ENCODE data around the gene PAEP. TPM values are rescaled to one million over a fixed set of nuclear protein-coding genes. Genes with fewer than 3 reads are reported as not detected.

Gene PAEP
- total RNA-seq, 2 donors from 2014 or later, result not detected

DNA sequence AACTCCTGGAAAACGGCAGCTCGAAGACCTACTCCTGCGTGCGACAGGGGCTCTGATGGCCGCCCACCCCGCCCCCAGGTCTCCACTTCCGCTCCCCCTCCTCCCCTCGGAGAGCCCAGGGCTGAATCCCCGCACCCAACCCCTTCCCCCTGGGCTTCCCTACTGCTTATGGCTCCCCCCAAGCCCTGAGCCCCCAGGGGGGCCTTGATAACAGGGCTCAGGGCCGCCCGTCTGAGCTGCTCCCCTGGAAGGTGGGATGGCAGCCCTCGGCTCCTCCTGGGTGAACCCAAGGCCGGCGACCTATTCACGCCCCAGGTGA lies 47.4 kb downstream of the PAEP start:
- H3K36me3 ChIP-seq, result no peaks in the 10 kb centered on the region
- DNase-seq (ENCODE audit: low spot score), result peak; percentile 2
- TF ChIP-seq, protein P1, sequence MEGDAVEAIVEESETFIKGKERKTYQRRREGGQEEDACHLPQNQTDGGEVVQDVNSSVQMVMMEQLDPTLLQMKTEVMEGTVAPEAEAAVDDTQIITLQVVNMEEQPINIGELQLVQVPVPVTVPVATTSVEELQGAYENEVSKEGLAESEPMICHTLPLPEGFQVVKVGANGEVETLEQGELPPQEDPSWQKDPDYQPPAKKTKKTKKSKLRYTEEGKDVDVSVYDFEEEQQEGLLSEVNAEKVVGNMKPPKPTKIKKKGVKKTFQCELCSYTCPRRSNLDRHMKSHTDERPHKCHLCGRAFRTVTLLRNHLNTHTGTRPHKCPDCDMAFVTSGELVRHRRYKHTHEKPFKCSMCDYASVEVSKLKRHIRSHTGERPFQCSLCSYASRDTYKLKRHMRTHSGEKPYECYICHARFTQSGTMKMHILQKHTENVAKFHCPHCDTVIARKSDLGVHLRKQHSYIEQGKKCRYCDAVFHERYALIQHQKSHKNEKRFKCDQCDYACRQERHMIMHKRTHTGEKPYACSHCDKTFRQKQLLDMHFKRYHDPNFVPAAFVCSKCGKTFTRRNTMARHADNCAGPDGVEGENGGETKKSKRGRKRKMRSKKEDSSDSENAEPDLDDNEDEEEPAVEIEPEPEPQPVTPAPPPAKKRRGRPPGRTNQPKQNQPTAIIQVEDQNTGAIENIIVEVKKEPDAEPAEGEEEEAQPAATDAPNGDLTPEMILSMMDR (IDR thresholded peaks at IDR 0.05), result no peak
- H3K4me1 ChIP-seq, result no peaks in the 10 kb centered on the region
- no peak overlapping the region for H3K27ac ChIP-seq
- H3K9me3 ChIP-seq, result no peaks in the 10 kb centered on the region
- no peaks in the 10 kb centered on the region for H3K27me3 ChIP-seq
- H3K4me3 ChIP-seq, result no peak overlapping the region

DNA sequence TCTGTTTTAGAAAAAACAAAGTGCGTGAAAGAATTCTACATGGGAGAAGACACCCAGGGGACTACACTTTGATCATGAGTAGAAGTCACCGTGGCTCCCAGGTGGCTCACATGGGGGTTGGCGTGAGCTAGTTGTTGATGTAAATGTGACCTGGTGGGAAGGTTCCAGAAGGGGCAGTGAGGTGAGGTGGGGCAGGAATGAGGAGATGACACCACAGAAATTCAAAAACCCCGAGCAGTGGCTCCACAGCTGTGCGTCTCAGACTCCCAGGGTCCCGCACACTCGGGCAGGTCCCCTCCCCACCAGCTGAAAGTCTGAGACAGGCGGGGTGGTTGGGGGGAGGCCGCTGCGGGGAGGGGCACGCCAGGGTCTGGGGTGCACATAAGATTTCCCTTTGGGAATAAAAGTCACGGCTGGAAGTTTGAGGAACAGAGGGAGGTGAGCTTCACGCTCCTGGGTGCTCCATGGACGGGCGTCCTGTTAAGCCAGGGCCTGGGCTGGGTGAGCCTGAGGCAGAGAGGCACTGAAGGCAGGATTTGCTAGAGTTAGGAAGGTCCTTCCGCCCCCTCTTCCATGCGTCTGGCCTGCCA lies 47.9 kb downstream of the PAEP start:
- Histone ChIP-seq H3K9me3 (no peaks in the 10 kb centered on the region), H3K4me3 (no peak overlapping the region), H3K27me3 (no peaks in the 10 kb centered on the region), H3K27ac (no peak overlapping the region), H3K4me1 (no peaks in the 10 kb centered on the region), H3K36me3 (no peaks in the 10 kb centered on the region)
- peak; percentile 1 for DNase-seq (ENCODE audit: low spot score)
- TF ChIP-seq, protein P1 (IDR thresholded peaks at IDR 0.05), result no peak

DNA sequence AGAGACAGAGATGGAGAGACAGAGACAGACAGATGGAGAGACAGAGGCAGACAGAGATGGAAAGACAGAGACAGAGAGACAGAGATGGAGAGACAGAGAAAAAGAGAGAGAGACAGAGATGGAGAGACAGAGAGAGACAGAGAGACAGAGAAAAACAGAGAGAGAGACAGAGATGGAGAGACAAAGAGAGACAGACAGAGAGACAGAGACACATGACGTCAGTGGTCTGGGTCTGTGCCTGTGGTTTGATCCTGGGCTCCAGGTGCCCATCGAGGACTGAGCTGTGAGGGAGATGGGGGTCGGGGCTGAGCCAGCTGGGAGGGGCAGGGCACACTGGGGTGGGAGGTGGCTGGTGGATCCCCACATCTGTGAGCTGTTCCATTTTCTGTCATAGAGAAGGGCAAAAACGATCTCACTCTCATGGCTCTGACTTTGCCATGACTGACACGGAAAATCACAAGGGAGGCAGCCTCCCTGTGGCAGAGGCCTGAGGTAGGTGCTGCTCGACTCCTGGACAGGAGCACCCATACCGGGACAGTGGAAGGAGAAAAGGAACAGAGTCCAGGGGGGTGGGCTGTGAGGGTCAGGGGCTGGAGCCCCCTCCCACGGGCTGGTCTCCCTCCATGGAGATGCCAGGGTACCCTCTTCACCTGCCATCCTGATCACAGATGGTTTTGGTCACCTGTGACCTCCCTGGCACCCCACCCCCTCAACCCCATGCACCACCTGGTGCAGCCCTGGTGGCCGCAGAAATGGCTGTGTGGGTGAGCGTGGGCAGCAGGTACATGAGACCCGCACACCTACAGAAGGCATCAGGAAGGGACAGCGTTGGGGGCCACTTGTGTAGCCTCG lies 49.0 kb downstream of the PAEP start:
- H3K4me1 ChIP-seq, result no peaks in the 10 kb centered on the region
- DNase-seq (ENCODE audit: low spot score), result peak; percentile 21
- H3K27me3 ChIP-seq, result no peaks in the 10 kb centered on the region
- TF ChIP-seq, protein P1 (IDR thresholded peaks at IDR 0.05), result no peak
- H3K9me3 ChIP-seq, result no peaks in the 10 kb centered on the region
- no peak overlapping the region for H3K4me3 ChIP-seq
- H3K36me3 ChIP-seq, result no peaks in the 10 kb centered on the region
- H3K27ac ChIP-seq, result no peak overlapping the region

DNA sequence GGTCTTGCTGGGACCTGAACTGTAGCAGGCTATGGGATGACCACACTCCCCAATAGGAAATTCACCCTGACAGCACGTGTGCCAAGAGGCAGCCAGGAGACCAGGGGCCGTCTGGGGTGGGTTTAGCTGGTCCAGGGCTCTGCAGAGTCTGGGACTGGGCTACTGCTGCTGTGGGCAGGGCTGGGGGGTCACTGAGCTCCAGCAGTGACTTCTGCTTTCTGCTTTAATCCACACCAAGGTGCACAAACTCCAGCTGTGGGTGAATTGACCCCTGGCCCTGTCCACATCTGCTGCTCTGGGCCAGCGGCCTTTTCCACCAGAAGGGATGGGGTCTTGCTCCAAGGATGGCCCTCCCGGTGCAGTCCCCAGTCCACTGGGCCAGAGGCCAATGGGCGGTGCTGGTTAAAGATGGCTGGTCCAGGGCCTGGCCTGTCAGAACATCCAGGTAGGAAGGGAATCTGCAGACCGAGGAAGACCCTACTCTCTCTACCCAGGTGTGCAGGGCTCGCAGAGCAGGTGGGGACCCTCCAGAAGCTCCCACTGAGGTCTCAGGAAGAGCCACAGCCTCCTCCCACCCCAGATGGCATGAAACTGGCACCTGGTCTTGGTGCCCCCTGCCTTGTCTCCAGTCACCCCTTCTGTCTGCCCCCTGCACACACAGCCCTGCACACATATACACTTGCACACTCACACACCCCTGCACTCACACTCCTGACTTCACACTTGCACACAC lies 49.8 kb downstream of the PAEP start:
- peak; percentile 28 for DNase-seq (ENCODE audit: low spot score)
- H3K4me3 ChIP-seq, result no peak overlapping the region
- no peaks in the 10 kb centered on the region for H3K36me3 ChIP-seq
- no peaks in the 10 kb centered on the region for H3K4me1 ChIP-seq
- TF ChIP-seq, protein P1 (IDR thresholded peaks at IDR 0.05), result no peak
- H3K27me3 ChIP-seq, result no peaks in the 10 kb centered on the region
- H3K27ac ChIP-seq, result no peak overlapping the region
- no peaks in the 10 kb centered on the region for H3K9me3 ChIP-seq

DNA sequence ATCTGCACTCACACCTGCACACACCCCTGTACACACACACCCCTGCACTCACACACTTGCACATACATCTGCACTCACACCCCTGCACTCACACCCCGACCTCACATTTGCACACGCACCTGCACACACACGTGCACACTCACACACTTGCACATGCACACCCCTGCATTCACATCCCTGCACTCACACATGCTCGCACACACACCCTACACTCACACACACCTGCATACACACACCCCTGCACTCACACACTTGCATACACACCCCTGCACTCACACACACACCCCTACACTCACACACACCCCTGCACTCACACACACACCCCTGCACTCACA lies 50.3 kb downstream of the PAEP start:
- no peaks in the 10 kb centered on the region for H3K4me1 ChIP-seq
- no peak overlapping the region for H3K27ac ChIP-seq
- TF ChIP-seq, protein P1 (IDR thresholded peaks at IDR 0.05), result no peak
- no peak for DNase-seq (ENCODE audit: low spot score)
- no peaks in the 10 kb centered on the region for H3K9me3 ChIP-seq
- H3K36me3 ChIP-seq, result no peaks in the 10 kb centered on the region
- H3K27me3 ChIP-seq, result no peaks in the 10 kb centered on the region
- no peak overlapping the region for H3K4me3 ChIP-seq
